ENCODE results near the gene LMAN2. TPM values are rescaled to one million over a fixed set of nuclear protein-coding genes. Genes with fewer than 3 reads are reported as not detected.

LMAN2 gene
- total RNA-seq, 2 experiments from 2014 or later = 110 to 116 TPM

- Mint-ChIP-seq H3K27ac (no peak overlapping the region), H3K4me1 (peaks cover 50% of the 10 kb centered on the region), H3K4me3 (no peak overlapping the region), H3K9me3 (no peaks in the 10 kb centered on the region), H3K36me3 (peaks cover 29% of the 10 kb centered on the region), H3K27me3 (no peaks in the 10 kb centered on the region)
- no peak for DNase-seq
- POLR2A ChIA-PET = interaction anchor here (1.1 to 6.5 kb wide), 2 partner anchors 10 to 14 kb away, joined by 3 to 51 read pairs; partner anchors contain the start of gene MXD3
- no peak for ATAC-seq (ENCODE audit: low read depth)
Observed at GRCh38 chr5:177297922-177298321, 53.5 kb downstream of the LMAN2 start.

- POLR2A ChIA-PET = interaction anchor here (0.5 to 1.1 kb wide), 2 partner anchors 11 to 16 kb away, joined by 3 to 4 read pairs; no protein-coding TSS in a partner anchor
- Mint-ChIP-seq H3K27ac (peak overlapping the region; percentile 85), H3K27me3 (no peaks in the 10 kb centered on the region), H3K36me3 (peaks cover 30% of the 10 kb centered on the region), H3K4me3 (peak overlapping the region; percentile 26), H3K4me1 (peaks cover 40% of the 10 kb centered on the region), H3K9me3 (no peaks in the 10 kb centered on the region)
- peak; percentile 43 for ATAC-seq (ENCODE audit: low read depth)
- no peak for DNase-seq
Observed at GRCh38 chr5:177296581-177296980, 54.9 kb downstream of the LMAN2 start.

DNA sequence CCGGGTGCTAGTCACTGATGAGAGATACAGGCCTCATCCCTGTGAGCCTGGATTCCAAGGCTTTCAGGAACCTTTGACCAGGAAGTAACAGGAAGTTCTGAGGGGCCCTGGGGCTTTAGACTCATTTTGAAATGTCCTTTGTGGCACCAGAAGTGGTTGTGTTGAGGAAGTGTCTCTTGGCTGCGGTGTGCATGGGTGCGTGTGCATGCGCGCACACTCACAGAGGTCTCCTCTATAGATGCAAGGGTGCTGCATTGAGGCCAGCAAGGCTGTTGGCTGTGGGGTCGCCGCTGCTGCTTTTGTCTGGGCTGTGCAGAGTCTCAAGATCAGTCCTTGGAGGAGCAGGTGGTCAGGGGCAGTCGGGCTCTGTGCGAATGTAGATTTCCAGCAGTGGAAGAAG, 55.5 kb downstream of the LMAN2 start:
- no peaks in the 10 kb centered on the region for H3K9me3 Mint-ChIP-seq
- H3K27me3 Mint-ChIP-seq = no peaks in the 10 kb centered on the region
- peak overlapping the region; percentile 85 for H3K27ac Mint-ChIP-seq
- H3K4me3 Mint-ChIP-seq = peak overlapping the region; percentile 26
- DNase-seq (no peak), ATAC-seq (ENCODE audit: low read depth) (no peak)
- POLR2A ChIA-PET = interaction anchor here (1.1 kb wide), 1 partner anchor 16 kb away, joined by 4 read pairs; no protein-coding TSS in a partner anchor
- peaks cover 32% of the 10 kb centered on the region for H3K36me3 Mint-ChIP-seq
- H3K4me1 Mint-ChIP-seq = peaks cover 37% of the 10 kb centered on the region

DNA sequence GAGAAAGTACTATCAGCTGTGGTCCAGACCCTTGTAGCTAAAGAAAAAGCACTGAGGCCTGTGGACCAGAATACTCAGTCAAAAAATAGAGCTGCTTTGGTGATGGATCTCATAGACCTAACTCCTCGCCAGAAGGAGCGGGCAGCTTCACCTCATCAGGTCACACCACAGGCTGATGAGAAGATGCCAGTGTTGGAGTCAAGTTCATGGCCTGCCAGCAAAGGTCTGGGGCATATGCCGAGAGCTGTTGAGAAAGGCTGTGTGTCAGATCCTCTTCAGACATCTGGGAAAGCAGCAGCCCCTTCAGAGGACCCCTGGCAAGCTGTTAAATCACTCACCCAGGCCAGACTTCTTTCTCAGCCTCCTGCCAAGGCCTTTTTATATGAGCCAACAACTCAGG, 56.8 kb downstream of the LMAN2 start:
- Mint-ChIP-seq H3K9me3 (no peaks in the 10 kb centered on the region), H3K27me3 (no peaks in the 10 kb centered on the region), H3K4me1 (peaks cover 26% of the 10 kb centered on the region), H3K4me3 (no peak overlapping the region), H3K27ac (peak overlapping the region; percentile 85), H3K36me3 (peaks cover 33% of the 10 kb centered on the region)
- DNase-seq (no peak), ATAC-seq (ENCODE audit: low read depth) (no peak)
- POLR2A ChIA-PET = no interaction called here

DNA sequence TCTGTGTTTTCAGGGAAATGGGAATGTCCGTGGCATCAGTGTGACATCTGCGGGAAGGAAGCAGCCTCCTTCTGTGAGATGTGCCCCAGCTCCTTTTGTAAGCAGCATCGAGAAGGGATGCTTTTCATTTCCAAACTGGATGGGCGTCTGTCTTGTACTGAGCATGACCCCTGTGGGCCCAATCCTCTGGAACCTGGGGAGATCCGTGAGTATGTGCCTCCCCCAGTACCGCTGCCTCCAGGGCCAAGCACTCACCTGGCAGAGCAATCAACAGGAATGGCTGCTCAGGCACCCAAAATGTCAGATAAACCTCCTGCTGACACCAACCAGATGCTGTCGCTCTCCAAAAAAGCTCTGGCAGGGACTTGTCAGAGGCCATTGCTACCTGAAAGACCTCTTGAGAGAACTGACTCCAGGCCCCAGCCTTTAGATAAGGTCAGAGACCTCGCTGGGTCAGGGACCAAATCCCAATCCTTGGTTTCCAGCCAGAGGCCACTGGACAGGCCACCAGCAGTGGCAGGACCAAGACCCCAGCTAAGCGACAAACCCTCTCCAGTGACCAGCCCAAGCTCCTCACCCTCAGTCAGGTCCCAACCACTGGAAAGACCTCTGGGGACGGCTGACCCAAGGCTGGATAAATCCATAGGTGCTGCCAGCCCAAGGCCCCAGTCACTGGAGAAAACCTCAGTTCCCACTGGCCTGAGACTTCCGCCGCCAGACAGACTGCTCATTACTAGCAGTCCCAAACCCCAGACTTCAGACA, 57.5 kb downstream of the LMAN2 start:
- DNase-seq (no peak), ATAC-seq (ENCODE audit: low read depth) (no peak)
- H3K4me1 Mint-ChIP-seq = peaks cover 20% of the 10 kb centered on the region
- no peaks in the 10 kb centered on the region for H3K27me3 Mint-ChIP-seq
- H3K36me3 Mint-ChIP-seq = peaks cover 37% of the 10 kb centered on the region
- H3K27ac Mint-ChIP-seq = no peak overlapping the region
- H3K4me3 Mint-ChIP-seq = no peak overlapping the region
- POLR2A ChIA-PET = no interaction called here
- no peaks in the 10 kb centered on the region for H3K9me3 Mint-ChIP-seq

DNA sequence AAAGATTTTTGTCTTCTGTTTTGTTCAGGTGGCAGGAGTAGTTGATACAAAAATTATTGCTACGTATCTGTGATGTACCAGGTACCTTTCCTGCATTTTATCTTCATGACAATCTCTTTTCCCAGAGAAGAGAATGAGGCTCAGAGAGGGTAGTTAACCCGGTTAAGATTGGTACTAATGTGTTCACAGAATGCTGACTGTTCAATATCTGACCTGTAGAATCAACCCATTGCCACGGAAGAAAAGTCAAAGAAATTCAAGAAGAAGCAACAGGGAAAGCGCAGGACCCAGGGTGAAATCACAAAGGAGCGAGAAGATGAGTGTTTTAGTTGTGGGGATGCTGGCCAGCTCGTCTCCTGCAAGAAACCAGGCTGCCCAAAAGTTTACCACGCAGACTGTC, 59.7 kb downstream of the LMAN2 start:
- ATAC-seq (ENCODE audit: low read depth) (no peak), DNase-seq (no peak)
- POLR2A ChIA-PET = no interaction called here
- Mint-ChIP-seq H3K4me1 (peaks cover 16% of the 10 kb centered on the region), H3K27ac (no peak overlapping the region), H3K27me3 (no peaks in the 10 kb centered on the region), H3K9me3 (no peaks in the 10 kb centered on the region), H3K4me3 (no peak overlapping the region), H3K36me3 (peaks cover 40% of the 10 kb centered on the region)

DNA sequence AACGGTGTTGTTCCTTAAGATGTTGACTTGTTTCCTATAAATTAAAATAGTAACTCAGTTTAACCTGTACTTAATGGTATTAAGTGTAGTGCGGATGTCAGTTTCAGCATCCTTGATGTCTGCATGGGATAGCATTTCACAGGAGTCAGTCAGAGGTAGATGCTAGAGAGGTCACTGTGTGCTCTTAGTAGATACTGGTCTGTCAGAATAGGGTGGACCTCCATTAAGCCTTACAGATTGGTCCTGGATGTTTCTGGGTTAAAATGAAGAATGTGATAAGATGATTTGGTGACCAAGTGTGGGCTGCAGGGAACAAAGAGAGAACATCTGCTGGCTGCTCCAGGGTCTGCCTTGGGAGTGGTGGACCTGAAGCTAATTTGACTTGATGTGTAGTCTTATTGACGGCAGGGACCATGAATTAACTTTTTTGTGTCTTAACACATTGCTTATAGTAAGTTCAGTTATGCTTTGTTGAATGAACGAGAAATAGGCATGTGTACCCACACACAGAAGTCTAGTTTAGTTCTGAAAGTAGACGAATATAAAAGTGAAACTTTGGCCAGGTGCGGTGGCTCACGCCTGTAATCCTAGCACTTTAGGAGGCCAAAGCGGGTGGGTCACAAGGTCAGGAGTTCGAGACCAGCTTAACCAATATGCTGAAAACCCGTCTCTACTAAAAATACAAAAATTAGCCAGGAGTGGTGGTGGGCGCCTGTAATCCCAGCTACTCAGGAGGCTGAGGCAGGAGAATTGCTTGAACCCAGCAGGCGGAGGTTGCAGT, 60.5 kb downstream of the LMAN2 start:
- Mint-ChIP-seq H3K27ac (no peak overlapping the region), H3K36me3 (peaks cover 37% of the 10 kb centered on the region), H3K4me3 (no peak overlapping the region), H3K4me1 (peaks cover 13% of the 10 kb centered on the region), H3K27me3 (no peaks in the 10 kb centered on the region), H3K9me3 (no peaks in the 10 kb centered on the region)
- DNase-seq = no peak
- POLR2A ChIA-PET = no interaction called here
- no peak for ATAC-seq (ENCODE audit: low read depth)

GRCh38 chr5:177288191-177288590, 63.3 kb downstream of the LMAN2 start:
- Mint-ChIP-seq H3K27ac (no peak overlapping the region), H3K27me3 (no peaks in the 10 kb centered on the region), H3K9me3 (no peaks in the 10 kb centered on the region), H3K36me3 (peaks cover 38% of the 10 kb centered on the region), H3K4me3 (no peak overlapping the region), H3K4me1 (peaks cover 6% of the 10 kb centered on the region)
- no peak for DNase-seq
- ATAC-seq (ENCODE audit: low read depth) = no peak
- POLR2A ChIA-PET = interaction anchor here (1.0 kb wide), 1 partner anchor 9 kb away, joined by 3 read pairs; no protein-coding TSS in a partner anchor

Other genes starting within 250 kb of the LMAN2 start
- gene NSD1, start 217.9 kb downstream of the LMAN2 start, total RNA-seq = 100 to 1,000 TPM in 1 of 2 experiments, 10 to 100 TPM in 1; 96.2 to 101 TPM
- 10 to 100 TPM; 39.0 to 46.6 TPM for gene RAB24, start 47.9 kb downstream of the LMAN2 start, total RNA-seq
- gene PRELID1, start 47.9 kb downstream of the LMAN2 start, total RNA-seq = 100 to 1,000 TPM; 104 TPM
- 10 to 100 TPM; 85.0 to 94.0 TPM for gene MXD3, start 39.8 kb downstream of the LMAN2 start, total RNA-seq
- 100 to 1,000 TPM; 113 to 124 TPM for gene RGS14, start 6.3 kb upstream of the LMAN2 start, total RNA-seq
- 1 to 10 TPM; 1.9 to 2.1 TPM for gene SLC34A1, start 32.8 kb upstream of the LMAN2 start, total RNA-seq
- gene PFN3, start 49.0 kb upstream of the LMAN2 start, total RNA-seq = not detected
- gene F12, start 57.9 kb upstream of the LMAN2 start, total RNA-seq = 1 to 10 TPM; 2.2 to 2.8 TPM
- 100 to 1,000 TPM; 181 to 186 TPM for gene GRK6, start 75.0 kb upstream of the LMAN2 start, total RNA-seq
- 10 to 100 TPM; 10.0 to 10.6 TPM for gene PRR7, start 95.1 kb upstream of the LMAN2 start, total RNA-seq
- 10 to 100 TPM; 82.5 to 87.0 TPM for gene DBN1, start 122.0 kb upstream of the LMAN2 start, total RNA-seq
- 10 to 100 TPM; 51.6 to 60.6 TPM for gene PDLIM7, start 145.9 kb upstream of the LMAN2 start, total RNA-seq
- gene DOK3, start 158.2 kb upstream of the LMAN2 start, total RNA-seq = 1 to 10 TPM; 3.7 to 6.0 TPM
- gene DDX41, start 165.3 kb upstream of the LMAN2 start, total RNA-seq = 100 to 1,000 TPM; 132 to 135 TPM
- 100 to 1,000 TPM; 142 to 153 TPM for gene FAM193B, start 202.9 kb upstream of the LMAN2 start, total RNA-seq
- gene TMED9, start 240.5 kb upstream of the LMAN2 start, total RNA-seq = 10 to 100 TPM; 81.0 to 83.2 TPM
- 10 to 100 TPM; 26.2 to 28.5 TPM for gene B4GALT7, start 248.5 kb upstream of the LMAN2 start, total RNA-seq

Measured in activated naive CD8-positive, alpha-beta T cell treated with anti-CD3 and anti-CD28 coated beads, Interleukin-2, amount 10 ng/mL, durations not matched to agents 7 days and 5 days (primary cell).